Measurements from ENCODE around the gene ZNF598. TPM values are rescaled to one million over a fixed set of nuclear protein-coding genes. Genes with fewer than 3 reads are reported as not detected.

ZNF598 gene
- total RNA-seq, 2 donors from 2014 or later = 41.0 to 55.4 TPM

DNA sequence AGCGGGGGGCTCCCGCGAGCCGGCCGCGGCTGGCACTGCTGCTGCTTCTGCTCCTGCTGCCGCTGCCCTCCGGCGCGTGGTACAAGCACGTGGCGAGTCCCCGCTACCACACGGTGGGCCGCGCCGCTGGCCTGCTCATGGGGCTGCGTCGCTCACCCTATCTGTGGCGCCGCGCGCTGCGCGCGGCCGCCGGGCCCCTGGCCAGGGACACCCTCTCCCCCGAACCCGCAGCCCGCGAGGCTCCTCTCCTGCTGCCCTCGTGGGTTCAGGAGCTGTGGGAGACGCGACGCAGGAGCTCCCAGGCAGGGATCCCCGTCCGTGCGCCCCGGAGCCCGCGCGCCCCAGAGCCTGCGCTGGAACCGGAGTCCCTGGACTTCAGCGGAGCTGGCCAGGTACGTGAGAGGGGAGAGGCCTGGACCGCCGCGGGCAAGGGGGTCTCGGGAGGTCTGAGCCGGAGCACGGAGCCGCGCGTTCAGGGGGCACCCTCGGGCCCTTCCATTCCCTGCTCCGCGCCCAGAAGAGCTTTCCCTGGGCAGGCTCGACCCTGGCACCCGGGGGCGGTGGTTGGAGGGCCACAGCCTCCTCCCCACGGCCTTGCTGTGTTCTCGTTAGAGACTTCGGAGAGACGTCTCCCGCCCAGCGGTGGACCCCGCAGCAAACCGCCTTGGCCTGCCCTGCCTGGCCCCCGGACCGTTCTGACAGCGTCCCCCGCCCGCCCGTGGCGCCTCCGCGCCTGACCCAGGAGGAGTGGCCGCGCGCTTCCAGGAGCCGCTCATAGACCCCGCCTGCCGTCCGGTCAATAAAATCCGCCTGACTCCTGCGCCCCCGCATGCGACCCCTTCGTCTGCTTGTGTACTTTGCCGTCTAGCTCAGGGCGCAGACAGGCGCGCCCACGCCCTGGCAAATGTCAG, 10.6 kb upstream of the ZNF598 start:
- TF ChIP-seq, protein P1, sequence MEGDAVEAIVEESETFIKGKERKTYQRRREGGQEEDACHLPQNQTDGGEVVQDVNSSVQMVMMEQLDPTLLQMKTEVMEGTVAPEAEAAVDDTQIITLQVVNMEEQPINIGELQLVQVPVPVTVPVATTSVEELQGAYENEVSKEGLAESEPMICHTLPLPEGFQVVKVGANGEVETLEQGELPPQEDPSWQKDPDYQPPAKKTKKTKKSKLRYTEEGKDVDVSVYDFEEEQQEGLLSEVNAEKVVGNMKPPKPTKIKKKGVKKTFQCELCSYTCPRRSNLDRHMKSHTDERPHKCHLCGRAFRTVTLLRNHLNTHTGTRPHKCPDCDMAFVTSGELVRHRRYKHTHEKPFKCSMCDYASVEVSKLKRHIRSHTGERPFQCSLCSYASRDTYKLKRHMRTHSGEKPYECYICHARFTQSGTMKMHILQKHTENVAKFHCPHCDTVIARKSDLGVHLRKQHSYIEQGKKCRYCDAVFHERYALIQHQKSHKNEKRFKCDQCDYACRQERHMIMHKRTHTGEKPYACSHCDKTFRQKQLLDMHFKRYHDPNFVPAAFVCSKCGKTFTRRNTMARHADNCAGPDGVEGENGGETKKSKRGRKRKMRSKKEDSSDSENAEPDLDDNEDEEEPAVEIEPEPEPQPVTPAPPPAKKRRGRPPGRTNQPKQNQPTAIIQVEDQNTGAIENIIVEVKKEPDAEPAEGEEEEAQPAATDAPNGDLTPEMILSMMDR (IDR thresholded peaks at IDR 0.05) = no peak
- no peak for TF ChIP-seq POLR2A (IDR thresholded peaks at IDR 0.05)
- intact Hi-C loops (cut with DNase I) = loop anchor here (5.0 to 10.0 kb wide), 2 partner anchors 65 to 122 kb away; no protein-coding TSS in a partner anchor
- Histone ChIP-seq H3K27ac (no peak overlapping the region), H3K4me3 (no peak overlapping the region), H3K4me1 (peaks cover 32% of the 10 kb centered on the region), H3K9me3 (no peaks in the 10 kb centered on the region), H3K36me3 (replicated peaks in 1 of 2; ENCODE audit: insufficient read depth in 1 of 2, low read depth in 2 of 2) (no peaks in the 10 kb centered on the region), H3K27me3 (peaks cover 0 to 10% of the 10 kb centered on the region in 2 donors)
- 3 to 4% methylated on average over 17 to 81 of the region's 96 CpGs for WGBS, 2 donors
- peak in 1 of 4 donors; percentile 13 for DNase-seq
- ATAC-seq = no peak

DNA sequence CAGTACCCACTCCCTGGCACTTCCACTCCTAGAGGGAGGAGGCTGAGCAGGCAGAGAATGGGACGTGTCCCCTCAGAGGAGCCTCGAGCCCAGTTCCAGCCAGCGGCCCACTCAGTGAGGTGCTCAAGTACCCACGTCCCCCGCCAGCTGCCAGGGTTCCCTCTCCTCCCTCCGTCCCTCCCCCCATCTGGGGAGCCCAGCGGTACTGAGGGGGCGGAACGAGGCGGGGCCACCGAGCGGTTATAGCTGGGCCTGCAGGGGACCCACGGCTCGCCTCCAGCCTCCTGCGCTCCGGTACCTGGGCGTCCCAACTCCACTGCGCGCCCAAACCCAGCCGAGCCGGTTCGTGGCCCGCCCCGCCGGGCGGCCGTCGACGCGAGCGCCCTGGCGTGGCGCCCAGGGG, 9.9 kb upstream of the ZNF598 start, which contains the start of gene NPW:
TSS of gene NPW (plus strand) at position 268 of the 403 bp plus-strand sequence.
- intact Hi-C loops (cut with DNase I) = loop anchor here (5.0 kb wide), 1 partner anchor 123 kb away; no protein-coding TSS in a partner anchor
- H3K27me3 ChIP-seq = peaks cover 0 to 10% of the 10 kb centered on the region in 2 donors
- DNase-seq (no peak), ATAC-seq (no peak)
- no peak within 1 kb of the TSS for H3K4me3 ChIP-seq
- H3K36me3 ChIP-seq (replicated peaks in 1 of 2; ENCODE audit: insufficient read depth in 1 of 2, low read depth in 2 of 2) = no peaks in the 10 kb centered on the region
- no peak within 1 kb of the TSS for H3K27ac ChIP-seq
- WGBS, 2 donors = 2 to 3% methylated on average over 9 to 25 of the region's 33 CpGs
- H3K4me1 ChIP-seq = peaks cover 32% of the 10 kb centered on the region
- TF ChIP-seq, protein P1 (IDR thresholded peaks at IDR 0.05) = no peak
- TF ChIP-seq POLR2A (IDR thresholded peaks at IDR 0.05) = no peak
- no peaks in the 10 kb centered on the region for H3K9me3 ChIP-seq

DNA sequence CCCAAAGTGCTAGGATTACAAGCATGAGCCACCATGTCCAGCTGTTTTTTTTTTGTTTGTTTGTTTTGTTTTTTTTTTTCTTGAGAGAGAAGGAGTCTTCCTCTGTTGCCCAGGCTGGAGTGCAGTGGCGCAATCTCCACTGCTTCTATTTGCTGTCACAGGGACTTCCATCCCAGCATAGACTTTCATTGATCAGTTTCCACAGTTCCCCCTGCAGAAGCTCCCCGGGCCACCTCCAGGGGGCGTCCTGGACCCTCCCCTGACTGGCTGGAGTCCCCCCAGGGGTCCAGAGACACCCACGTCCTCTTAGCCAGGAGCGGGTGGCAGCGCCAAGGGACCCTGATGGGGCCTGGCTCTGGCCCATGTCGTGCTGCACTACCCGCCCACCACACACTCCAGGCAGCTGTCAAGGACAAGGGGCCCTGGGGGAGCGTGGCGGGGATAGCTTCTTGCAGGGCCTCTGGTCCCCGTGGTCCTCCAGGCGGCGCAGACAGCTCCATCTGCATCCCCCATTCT, 6.8 kb upstream of the ZNF598 start:
- 40 to 46% methylated on average over 3 to 13 of the region's 13 CpGs for WGBS, 2 donors
- ATAC-seq (no peak), DNase-seq (no peak)
- intact Hi-C loops (cut with DNase I) = loop anchor here (5.0 kb wide), 1 partner anchor 126 kb away; no protein-coding TSS in a partner anchor
- no peaks in the 10 kb centered on the region for H3K9me3 ChIP-seq
- no peak overlapping the region for H3K27ac ChIP-seq
- peaks cover 0 to 10% of the 10 kb centered on the region in 2 donors for H3K27me3 ChIP-seq
- H3K36me3 ChIP-seq (replicated peaks in 1 of 2; ENCODE audit: insufficient read depth in 1 of 2, low read depth in 2 of 2) = no peaks in the 10 kb centered on the region
- H3K4me3 ChIP-seq = no peak overlapping the region
- peaks cover 15% of the 10 kb centered on the region for H3K4me1 ChIP-seq
- no peak for TF ChIP-seq POLR2A (IDR thresholded peaks at IDR 0.05)
- TF ChIP-seq, protein P1 (IDR thresholded peaks at IDR 0.05) = no peak

- Histone ChIP-seq H3K4me1 (peaks cover 15% of the 10 kb centered on the region), H3K27ac (no peak overlapping the region), H3K27me3 (peaks cover 0 to 9% of the 10 kb centered on the region in 2 donors), H3K36me3 (replicated peaks in 1 of 2; ENCODE audit: insufficient read depth in 1 of 2, low read depth in 2 of 2) (no peaks in the 10 kb centered on the region), H3K4me3 (no peak overlapping the region), H3K9me3 (no peaks in the 10 kb centered on the region)
- intact Hi-C loops (cut with DNase I) = loop anchor here (5.0 kb wide), 1 partner anchor 126 kb away; no protein-coding TSS in a partner anchor
- DNase-seq = no peak
- no peak for TF ChIP-seq POLR2A (IDR thresholded peaks at IDR 0.05)
- no peak for ATAC-seq
- WGBS, 2 donors = 76 to 88% methylated on average over 7 of the region's 7 CpGs
These were observed 6.3 kb upstream of the ZNF598 start for GRCh38 chr16:2015947-2016208.
